GM21360 (cell line): ENCODE results near the gene LUM.
"Not testable (repeated sequence)": the region's sequence is repeated elsewhere in the genome, so short reads cannot be mapped to it uniquely, and the experiment has no call there.

Experiments used
- ATAC-seq: cut with Tn5 transposase; IDR thresholded peaks from one replicate; pipeline ENCODE4 v1.9.1; 2021; ENCODE audit warnings: mild to moderate bottlenecking, moderate library complexity; ENCODE audit not compliant: unreplicated experiment

LUM gene

GRCh38 chr12:91109581-91110310, 1.5 kb downstream of the LUM start:
- ATAC-seq = no peak

GRCh38 chr12:91109148-91109564, 2.1 kb downstream of the LUM start:
- peak; percentile 85 for ATAC-seq

GRCh38 chr12:91108196-91108755, 3.0 kb downstream of the LUM start:
- no peak for ATAC-seq

DNA sequence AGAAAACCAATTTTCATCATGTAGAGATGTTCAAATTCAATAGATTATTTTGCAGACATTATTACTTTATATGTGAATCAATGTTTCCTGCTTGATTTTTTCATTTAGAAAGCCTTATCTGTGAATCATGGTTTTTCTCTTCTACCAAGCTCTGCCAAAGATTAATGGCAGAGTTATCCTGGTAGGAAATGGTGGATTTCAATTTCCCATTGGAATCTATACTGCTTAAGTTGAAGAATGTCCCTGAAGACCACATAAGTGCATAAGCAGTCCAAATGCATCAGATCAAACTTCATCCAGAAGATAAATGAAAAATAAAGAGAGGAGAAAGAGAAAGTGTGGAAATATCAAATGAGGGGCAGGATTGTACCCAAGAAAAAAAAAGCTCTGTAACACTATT, 5.0 kb downstream of the LUM start:
- no peak for ATAC-seq

GRCh38 chr12:91105807-91106206, 5.5 kb downstream of the LUM start:
- ATAC-seq = no peak

DNA sequence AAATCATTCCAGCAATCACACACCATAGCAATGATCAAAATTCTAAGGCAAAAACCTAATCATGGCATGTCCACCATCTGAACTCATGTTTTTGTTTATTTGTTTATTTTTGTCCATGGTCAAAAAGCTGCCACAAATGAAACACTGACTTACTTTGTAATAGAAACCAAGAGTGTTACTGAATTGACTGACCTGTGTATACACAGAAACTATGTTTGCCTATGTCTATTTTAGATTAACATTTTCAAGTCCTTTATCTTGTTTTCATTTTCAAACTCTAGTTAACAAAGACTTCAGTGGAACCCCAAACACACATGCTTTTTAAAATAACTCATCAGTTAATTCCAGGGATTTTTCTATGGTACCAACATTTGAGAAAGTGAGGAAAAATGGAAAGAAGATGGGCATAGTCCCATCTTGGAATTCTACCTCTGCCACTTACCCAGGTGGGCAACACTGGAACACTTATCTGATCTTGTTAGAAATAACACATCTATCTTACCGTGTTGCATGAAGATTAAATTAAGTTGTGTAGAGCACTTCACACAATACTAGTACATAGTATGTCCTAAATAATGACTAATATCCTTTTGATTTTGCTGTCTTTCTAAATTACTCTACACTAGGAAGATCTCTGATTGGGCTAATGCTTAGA, 6.4 kb downstream of the LUM start:
- ATAC-seq = peak; percentile 68

DNA sequence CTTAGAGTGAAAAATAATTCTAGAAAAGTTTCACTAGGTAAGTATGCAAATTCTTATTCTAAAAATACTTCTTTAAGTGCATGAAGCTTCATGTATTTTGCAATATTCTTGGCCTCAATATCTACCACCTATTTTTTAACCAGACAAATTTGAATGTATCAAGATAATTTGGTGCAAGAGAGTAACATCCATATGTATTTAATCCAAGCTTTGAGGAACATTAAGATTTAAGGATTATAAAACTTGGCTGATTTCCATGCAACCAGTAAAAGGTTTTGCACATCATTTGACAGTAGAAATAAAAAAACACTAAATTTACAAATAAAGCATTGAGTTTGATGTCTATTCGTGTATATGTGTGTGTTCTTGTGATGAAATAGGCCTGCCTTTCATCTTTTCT, 7.7 kb downstream of the LUM start:
- ATAC-seq = no peak

GRCh38 chr12:91103101-91103500, 8.2 kb downstream of the LUM start:
- no peak for ATAC-seq

- ATAC-seq = no peak
These were observed 10.4 kb downstream of the LUM start for GRCh38 chr12:91100906-91101305.

GRCh38 chr12:91099836-91100235, 11.5 kb downstream of the LUM start:
- ATAC-seq = no peak

DNA sequence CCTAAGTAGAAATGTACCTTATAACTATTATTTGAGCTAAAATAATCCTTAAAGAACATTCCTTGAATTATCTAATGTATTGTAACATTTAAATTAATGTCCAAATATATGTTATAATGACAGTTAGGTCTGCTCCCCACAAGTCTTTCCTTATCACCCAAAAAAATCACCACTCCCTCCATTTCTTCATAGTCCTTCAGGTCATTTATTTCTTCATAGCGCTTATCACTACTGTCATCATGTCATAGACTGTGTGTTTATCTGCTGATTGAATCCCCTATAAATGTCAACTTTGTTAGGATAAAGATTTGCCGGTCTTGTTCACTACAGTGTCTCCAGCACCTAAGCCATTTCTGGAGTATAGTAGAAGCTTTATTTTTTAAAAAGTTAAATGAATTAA, 12.0 kb downstream of the LUM start:
- ATAC-seq = no peak

GRCh38 chr12:91098941-91099340, 12.4 kb downstream of the LUM start:
- no peak for ATAC-seq

DNA sequence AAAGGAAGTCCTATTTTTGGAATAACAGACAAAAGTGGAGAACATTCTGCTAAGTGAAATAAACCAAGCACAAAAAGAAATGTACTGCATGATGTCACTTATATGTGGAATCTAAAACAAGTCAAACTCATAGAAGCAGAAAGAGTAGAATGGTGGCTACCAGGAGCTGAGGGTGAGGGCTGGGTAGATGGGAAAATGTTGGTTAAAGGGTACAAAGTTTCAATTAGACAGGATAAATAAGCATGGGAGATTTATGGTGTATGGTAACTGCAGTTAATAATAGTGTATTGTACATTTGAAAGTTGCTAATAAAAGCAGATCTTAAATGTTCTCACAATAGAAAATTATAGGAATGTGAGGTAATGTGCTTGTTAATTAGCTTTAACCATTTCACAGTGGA, 12.8 kb downstream of the LUM start:
- no peak for ATAC-seq

DNA sequence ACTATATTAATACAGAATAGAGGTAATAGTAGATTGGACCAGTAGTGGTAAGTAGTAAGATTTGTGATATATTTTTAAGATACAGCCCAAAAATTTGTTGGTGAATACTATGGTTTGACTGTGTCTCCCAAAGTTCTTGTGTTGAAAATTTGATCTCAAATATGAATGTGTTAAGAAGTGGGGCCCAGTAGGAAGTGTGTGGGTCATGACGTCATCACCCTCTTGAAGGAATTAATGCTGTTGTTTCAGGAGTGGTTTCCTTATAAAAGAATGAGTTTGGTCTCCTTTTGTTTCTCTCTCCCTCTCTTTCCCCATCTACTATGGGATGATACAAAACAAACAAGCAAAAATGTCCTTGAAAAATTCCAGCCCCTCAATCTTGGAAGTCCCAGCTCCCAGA, 16.3 kb downstream of the LUM start:
- ATAC-seq = no peak

DNA sequence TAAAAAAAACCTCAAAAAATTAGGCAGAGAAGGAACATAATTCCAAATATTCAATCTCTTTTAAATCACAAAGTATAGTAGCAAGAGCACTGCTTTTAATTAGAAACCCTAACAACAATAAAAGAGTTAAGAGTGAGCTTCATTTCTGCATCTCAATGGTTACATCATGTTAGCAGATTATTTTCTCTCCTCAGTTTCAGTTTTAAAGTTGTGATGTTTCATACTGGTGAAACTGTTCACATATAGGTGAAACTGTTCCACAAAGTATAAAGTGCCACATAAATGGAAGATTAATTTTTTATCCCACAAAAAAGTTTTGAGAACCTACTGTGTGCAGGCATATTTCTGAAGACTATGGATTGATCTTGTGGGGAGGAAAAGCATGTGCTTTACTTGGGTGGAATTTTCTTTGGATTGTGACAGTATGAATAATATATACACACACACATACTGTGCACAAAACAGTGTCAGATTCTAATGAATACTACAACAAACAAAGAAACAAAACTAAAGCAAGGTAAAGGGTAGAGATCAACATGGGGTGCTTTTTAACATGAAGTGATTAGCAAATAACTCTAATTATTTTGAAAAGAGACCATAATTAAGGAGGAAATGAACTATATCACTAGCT, 17.1 kb downstream of the LUM start:
- no peak for ATAC-seq

DNA sequence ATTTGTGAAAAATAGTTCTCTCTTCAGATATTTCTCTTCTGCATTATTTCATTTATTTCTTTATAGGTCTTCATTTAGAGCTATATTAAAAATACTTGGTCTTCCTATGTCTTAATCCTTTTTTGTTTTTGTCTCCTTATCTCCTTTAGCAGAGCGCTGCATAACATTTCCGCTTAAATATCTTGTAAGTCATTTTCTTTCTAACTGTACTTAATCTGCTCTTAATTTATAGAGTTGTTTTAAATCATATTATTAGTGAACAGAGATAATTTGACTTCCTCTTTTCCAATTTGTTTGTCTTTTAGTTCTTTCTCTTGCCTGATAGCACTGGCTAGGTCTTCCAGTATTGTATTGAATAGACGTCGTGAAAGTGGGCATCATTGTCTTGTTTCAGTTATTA, 18.0 kb downstream of the LUM start:
- no peak for ATAC-seq

- no peak for ATAC-seq
These were observed 19.2 kb downstream of the LUM start for GRCh38 chr12:91091916-91092715.

DNA sequence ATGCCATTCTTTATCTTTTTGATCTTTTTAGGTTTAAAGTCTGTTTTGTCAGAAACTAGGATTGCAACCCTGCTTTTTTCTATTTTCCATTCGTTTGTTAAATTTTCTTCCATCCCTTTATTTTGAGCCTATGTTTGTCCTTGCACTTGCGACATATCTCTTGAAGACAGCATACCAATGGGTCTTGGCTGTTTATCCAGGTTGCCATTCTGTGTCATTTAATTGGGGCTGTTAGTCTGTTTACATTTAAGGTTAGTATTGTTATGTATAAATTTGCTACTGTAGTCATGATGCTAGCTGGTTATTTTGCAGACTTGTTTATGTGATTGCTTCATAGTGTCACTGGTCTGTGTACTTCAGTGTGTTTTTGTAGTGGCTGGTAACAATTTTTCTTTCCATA, 21.3 kb downstream of the LUM start:
- not testable (repeated sequence) for ATAC-seq

- no peak for ATAC-seq
These were observed 31.3 kb downstream of the LUM start for GRCh38 chr12:91080041-91080440.

DNA sequence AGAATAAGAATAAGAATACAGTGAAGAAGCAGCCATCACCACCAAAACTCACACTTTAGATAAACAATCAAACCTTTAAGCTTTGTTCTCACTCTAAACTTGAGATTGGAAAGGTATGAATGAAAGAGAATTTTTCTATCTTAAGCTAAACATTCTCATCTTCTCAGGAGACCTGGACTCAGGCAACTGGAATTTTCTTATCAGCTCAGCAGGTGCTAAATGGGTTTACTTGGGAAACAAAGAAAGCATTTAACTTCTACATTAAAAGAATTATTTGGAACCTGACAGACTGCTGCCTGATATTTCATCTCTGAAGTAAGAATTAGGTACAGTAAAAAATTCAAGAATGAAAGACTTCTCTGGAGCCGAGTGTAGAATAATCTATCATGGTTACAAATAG, 32.8 kb downstream of the LUM start:
- ATAC-seq = no peak
